ENCODE measurements around the gene PDSS2. TPM values are rescaled to one million over a fixed set of nuclear protein-coding genes. Genes with fewer than 3 reads are reported as not detected.
A peak's percentile ranks its signal among the peaks of the same experiment; 100 is the strongest.
"Not testable (repeated sequence)": the region's sequence is repeated elsewhere in the genome, so short reads cannot be mapped to it uniquely, and the experiment has no call there.

The PDSS2 gene
- total RNA-seq, 1 experiment from 2014 or later, result 16.3 TPM

GRCh38 chr6:107136324-107136723 is 323.0 kb downstream of the PDSS2 start:
- H3K4me3 ChIP-seq (ENCODE audit: low read length); DNase-seq; H3K27ac ChIP-seq (ENCODE audit: low read length); H3K79me2 ChIP-seq (ENCODE audit: low read length); H3K4me2 ChIP-seq (ENCODE audit: low read depth, low read length, poor library complexity, severe bottlenecking); H3K36me3 ChIP-seq (ENCODE audit: insufficient read depth, low read length); H4K20me1 ChIP-seq (ENCODE audit: insufficient read depth, low read depth, low read length); H2AFZ ChIP-seq (ENCODE audit: low read length); H3K9ac ChIP-seq (ENCODE audit: low read length); H3K9me3 ChIP-seq (ENCODE audit: low read length); H3K27me3 ChIP-seq (ENCODE audit: low read length); H3K9me2 ChIP-seq (replicated peaks; ENCODE audit: insufficient read depth, low read length): not testable (repeated sequence)
- peaks cover 11% of the 10 kb centered on the region for H3K4me1 ChIP-seq (ENCODE audit: low read length)

GRCh38 chr6:107135048-107135680 is 324.2 kb downstream of the PDSS2 start:
- H3K4me2 ChIP-seq (ENCODE audit: low read depth, low read length, poor library complexity, severe bottlenecking); H3K36me3 ChIP-seq (ENCODE audit: insufficient read depth, low read length); H3K9me3 ChIP-seq (ENCODE audit: low read length); H3K4me1 ChIP-seq (ENCODE audit: low read length); H3K9me2 ChIP-seq (replicated peaks; ENCODE audit: insufficient read depth, low read length); DNase-seq; H3K9ac ChIP-seq (ENCODE audit: low read length); H3K27ac ChIP-seq (ENCODE audit: low read length); H3K27me3 ChIP-seq (ENCODE audit: low read length); H2AFZ ChIP-seq (ENCODE audit: low read length); H4K20me1 ChIP-seq (ENCODE audit: insufficient read depth, low read depth, low read length); H3K79me2 ChIP-seq (ENCODE audit: low read length); H3K4me3 ChIP-seq (ENCODE audit: low read length): not testable (repeated sequence)

GRCh38 chr6:107132330-107132954 is 326.9 kb downstream of the PDSS2 start:
- peak; percentile 81 for DNase-seq
- Histone ChIP-seq H3K9ac (ENCODE audit: low read length) (no peak overlapping the region), H3K36me3 (ENCODE audit: insufficient read depth, low read length) (no peaks in the 10 kb centered on the region), H4K20me1 (ENCODE audit: insufficient read depth, low read depth, low read length) (no peaks in the 10 kb centered on the region), H2AFZ (ENCODE audit: low read length) (no peak overlapping the region), H3K27ac (ENCODE audit: low read length) (no peak overlapping the region), H3K79me2 (ENCODE audit: low read length) (no peaks in the 10 kb centered on the region), H3K4me2 (ENCODE audit: low read depth, low read length, poor library complexity, severe bottlenecking) (peak overlapping the region; percentile 42), H3K27me3 (ENCODE audit: low read length) (no peaks in the 10 kb centered on the region; the same call in 1 of the 2 replicates), H3K9me3 (ENCODE audit: low read length) (no peaks in the 10 kb centered on the region), H3K9me2 (replicated peaks; ENCODE audit: insufficient read depth, low read length) (no peaks in the 10 kb centered on the region), H3K4me3 (ENCODE audit: low read length) (no peak overlapping the region), H3K4me1 (ENCODE audit: low read length) (peaks cover 11% of the 10 kb centered on the region)

GRCh38 chr6:107129370-107129925 is 329.9 kb downstream of the PDSS2 start:
- H3K4me2 ChIP-seq (ENCODE audit: low read depth, low read length, poor library complexity, severe bottlenecking), result no peak overlapping the region
- H3K9me2 ChIP-seq (replicated peaks; ENCODE audit: insufficient read depth, low read length), result no peaks in the 10 kb centered on the region
- H3K9ac ChIP-seq (ENCODE audit: low read length), result no peak overlapping the region
- H3K9me3 ChIP-seq (ENCODE audit: low read length), result no peaks in the 10 kb centered on the region
- no peak overlapping the region for H3K27ac ChIP-seq (ENCODE audit: low read length)
- no peak overlapping the region for H3K4me3 ChIP-seq (ENCODE audit: low read length)
- H3K27me3 ChIP-seq (ENCODE audit: low read length), result no peaks in the 10 kb centered on the region; the same call in 1 of the 2 replicates
- no peaks in the 10 kb centered on the region for H3K79me2 ChIP-seq (ENCODE audit: low read length)
- H4K20me1 ChIP-seq (ENCODE audit: insufficient read depth, low read depth, low read length), result no peaks in the 10 kb centered on the region
- no peak for DNase-seq
- no peaks in the 10 kb centered on the region for H3K36me3 ChIP-seq (ENCODE audit: insufficient read depth, low read length)
- no peak overlapping the region; the same call in 1 of the 2 replicates for H2AFZ ChIP-seq (ENCODE audit: low read length)
- peaks cover 27% of the 10 kb centered on the region for H3K4me1 ChIP-seq (ENCODE audit: low read length)

- H3K27me3 ChIP-seq (ENCODE audit: low read length), result no peaks in the 10 kb centered on the region; the same call in 1 of the 2 replicates
- H3K9me2 ChIP-seq (replicated peaks; ENCODE audit: insufficient read depth, low read length), result no peaks in the 10 kb centered on the region
- H3K4me2 ChIP-seq (ENCODE audit: low read depth, low read length, poor library complexity, severe bottlenecking), result no peak overlapping the region
- no peaks in the 10 kb centered on the region for H3K9me3 ChIP-seq (ENCODE audit: low read length)
- H4K20me1 ChIP-seq (ENCODE audit: insufficient read depth, low read depth, low read length), result no peaks in the 10 kb centered on the region
- no peak overlapping the region for H3K4me3 ChIP-seq (ENCODE audit: low read length)
- H2AFZ ChIP-seq (ENCODE audit: low read length), result no peak overlapping the region
- DNase-seq, result no peak
- no peaks in the 10 kb centered on the region for H3K79me2 ChIP-seq (ENCODE audit: low read length)
- H3K9ac ChIP-seq (ENCODE audit: low read length), result no peak overlapping the region
- no peaks in the 10 kb centered on the region for H3K36me3 ChIP-seq (ENCODE audit: insufficient read depth, low read length)
- H3K4me1 ChIP-seq (ENCODE audit: low read length), result peaks cover 28% of the 10 kb centered on the region
- H3K27ac ChIP-seq (ENCODE audit: low read length), result no peak overlapping the region
Observed at GRCh38 chr6:107128577-107128976, 330.8 kb downstream of the PDSS2 start.

GRCh38 chr6:107128175-107128574 is 331.2 kb downstream of the PDSS2 start:
- Histone ChIP-seq H3K9ac (ENCODE audit: low read length) (no peak overlapping the region), H3K79me2 (ENCODE audit: low read length) (no peaks in the 10 kb centered on the region), H3K4me2 (ENCODE audit: low read depth, low read length, poor library complexity, severe bottlenecking) (no peak overlapping the region), H3K9me2 (replicated peaks; ENCODE audit: insufficient read depth, low read length) (no peaks in the 10 kb centered on the region), H3K9me3 (ENCODE audit: low read length) (no peaks in the 10 kb centered on the region), H3K27me3 (ENCODE audit: low read length) (no peaks in the 10 kb centered on the region; the same call in 1 of the 2 replicates), H4K20me1 (ENCODE audit: insufficient read depth, low read depth, low read length) (no peaks in the 10 kb centered on the region), H3K36me3 (ENCODE audit: insufficient read depth, low read length) (no peaks in the 10 kb centered on the region), H2AFZ (ENCODE audit: low read length) (no peak overlapping the region), H3K27ac (ENCODE audit: low read length) (no peak overlapping the region), H3K4me3 (ENCODE audit: low read length) (no peak overlapping the region), H3K4me1 (ENCODE audit: low read length) (peaks cover 28% of the 10 kb centered on the region)
- DNase-seq, result no peak

GRCh38 chr6:107125771-107126170 is 333.6 kb downstream of the PDSS2 start:
- Histone ChIP-seq H3K4me3 (ENCODE audit: low read length) (no peak overlapping the region), H3K4me2 (ENCODE audit: low read depth, low read length, poor library complexity, severe bottlenecking) (no peak overlapping the region), H3K79me2 (ENCODE audit: low read length) (no peaks in the 10 kb centered on the region), H3K27me3 (ENCODE audit: low read length) (no peaks in the 10 kb centered on the region; the same call in 1 of the 2 replicates), H3K27ac (ENCODE audit: low read length) (no peak overlapping the region), H3K36me3 (ENCODE audit: insufficient read depth, low read length) (no peaks in the 10 kb centered on the region), H3K9ac (ENCODE audit: low read length) (no peak overlapping the region), H3K9me2 (replicated peaks; ENCODE audit: insufficient read depth, low read length) (no peaks in the 10 kb centered on the region), H4K20me1 (ENCODE audit: insufficient read depth, low read depth, low read length) (no peaks in the 10 kb centered on the region), H3K9me3 (ENCODE audit: low read length) (no peaks in the 10 kb centered on the region), H3K4me1 (ENCODE audit: low read length) (peaks cover 24% of the 10 kb centered on the region), H2AFZ (ENCODE audit: low read length) (no peak overlapping the region)
- no peak for DNase-seq

GRCh38 chr6:107124934-107125348 is 334.4 kb downstream of the PDSS2 start:
- Histone ChIP-seq H3K27ac (ENCODE audit: low read length) (no peak overlapping the region), H3K4me1 (ENCODE audit: low read length) (peaks cover 24% of the 10 kb centered on the region), H3K9me2 (replicated peaks; ENCODE audit: insufficient read depth, low read length) (no peaks in the 10 kb centered on the region), H2AFZ (ENCODE audit: low read length) (peak overlapping the region; percentile 21; the same call in 1 of the 2 replicates), H3K79me2 (ENCODE audit: low read length) (no peaks in the 10 kb centered on the region), H3K36me3 (ENCODE audit: insufficient read depth, low read length) (no peaks in the 10 kb centered on the region), H3K4me2 (ENCODE audit: low read depth, low read length, poor library complexity, severe bottlenecking) (peak overlapping the region; percentile 46), H4K20me1 (ENCODE audit: insufficient read depth, low read depth, low read length) (no peaks in the 10 kb centered on the region), H3K4me3 (ENCODE audit: low read length) (peak overlapping the region; percentile 32; the same call in 1 of the 2 replicates), H3K9me3 (ENCODE audit: low read length) (no peaks in the 10 kb centered on the region), H3K27me3 (ENCODE audit: low read length) (no peaks in the 10 kb centered on the region; the same call in 1 of the 2 replicates), H3K9ac (ENCODE audit: low read length) (no peak overlapping the region)
- DNase-seq, result peak; percentile 54
